ENCODE measurements around the gene TIMELESS.
"Not testable (repeated sequence)": the region's sequence is repeated elsewhere in the genome, so short reads cannot be mapped to it uniquely, and the experiment has no call there.

TIMELESS gene

DNA sequence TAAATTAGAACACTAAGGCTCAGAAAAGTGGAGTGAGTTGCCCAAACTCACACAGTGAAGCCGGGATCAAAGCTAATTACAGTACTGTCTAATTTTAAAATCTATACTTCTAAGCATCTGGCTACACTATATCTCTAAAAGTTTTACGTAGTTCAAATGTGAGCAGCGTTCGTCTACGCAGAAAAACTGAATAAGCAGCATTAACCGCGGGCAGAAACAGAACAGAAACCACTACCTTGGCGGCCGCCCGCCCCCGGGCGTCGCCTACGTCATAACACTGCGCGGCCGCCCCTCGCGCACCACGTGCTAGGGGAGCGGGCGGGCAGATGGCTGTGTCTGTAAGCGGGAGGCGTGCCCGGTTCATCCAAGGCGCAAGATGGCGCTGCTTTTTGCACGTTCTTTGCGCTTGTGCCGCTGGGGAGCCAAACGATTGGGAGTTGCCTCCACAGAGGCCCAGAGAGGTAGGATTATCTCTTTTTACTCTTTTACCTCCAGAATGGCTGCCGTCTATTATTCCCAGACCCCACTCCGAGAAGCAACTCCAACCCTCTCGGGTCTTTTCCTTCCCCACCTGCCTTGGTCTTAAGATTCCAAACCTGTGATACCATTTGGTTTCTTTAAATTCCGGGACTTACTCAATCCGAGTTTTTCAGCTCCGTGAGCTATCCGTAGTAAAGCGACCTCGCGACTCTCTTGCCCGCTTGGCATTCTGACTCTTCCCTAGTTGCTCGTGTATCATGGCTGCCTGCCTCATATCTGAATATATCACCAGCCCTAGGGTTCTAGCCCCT is 19.2 kb upstream of the TIMELESS start, which contains the start of gene SPRYD4:
Gene SPRYD4, plus strand, starts transcription at position 363 of the 791 bp plus-strand sequence. Its CDS starts 14 bp downstream, at position 377.
- DNase-seq: peak; percentile 93

DNA sequence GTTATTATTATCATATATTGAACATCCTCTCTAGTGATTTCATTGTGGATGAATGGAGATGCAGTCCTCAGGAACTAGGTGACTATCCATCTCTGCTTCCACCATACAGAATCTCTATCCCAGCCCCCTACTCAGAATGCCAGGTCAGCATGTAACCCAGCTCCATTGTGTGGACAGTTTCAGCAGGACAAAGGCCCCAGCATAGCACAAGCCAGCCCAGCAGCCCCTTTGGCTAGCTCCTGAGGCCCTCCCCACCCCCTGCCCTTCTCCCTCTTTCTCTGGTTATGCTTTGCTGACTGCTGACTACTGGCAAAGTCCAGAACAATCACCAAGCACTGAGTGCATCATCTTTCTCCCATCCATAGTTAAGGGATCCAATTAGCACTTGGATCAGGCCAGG is 13.3 kb upstream of the TIMELESS start:
- DNase-seq: no peak

DNA sequence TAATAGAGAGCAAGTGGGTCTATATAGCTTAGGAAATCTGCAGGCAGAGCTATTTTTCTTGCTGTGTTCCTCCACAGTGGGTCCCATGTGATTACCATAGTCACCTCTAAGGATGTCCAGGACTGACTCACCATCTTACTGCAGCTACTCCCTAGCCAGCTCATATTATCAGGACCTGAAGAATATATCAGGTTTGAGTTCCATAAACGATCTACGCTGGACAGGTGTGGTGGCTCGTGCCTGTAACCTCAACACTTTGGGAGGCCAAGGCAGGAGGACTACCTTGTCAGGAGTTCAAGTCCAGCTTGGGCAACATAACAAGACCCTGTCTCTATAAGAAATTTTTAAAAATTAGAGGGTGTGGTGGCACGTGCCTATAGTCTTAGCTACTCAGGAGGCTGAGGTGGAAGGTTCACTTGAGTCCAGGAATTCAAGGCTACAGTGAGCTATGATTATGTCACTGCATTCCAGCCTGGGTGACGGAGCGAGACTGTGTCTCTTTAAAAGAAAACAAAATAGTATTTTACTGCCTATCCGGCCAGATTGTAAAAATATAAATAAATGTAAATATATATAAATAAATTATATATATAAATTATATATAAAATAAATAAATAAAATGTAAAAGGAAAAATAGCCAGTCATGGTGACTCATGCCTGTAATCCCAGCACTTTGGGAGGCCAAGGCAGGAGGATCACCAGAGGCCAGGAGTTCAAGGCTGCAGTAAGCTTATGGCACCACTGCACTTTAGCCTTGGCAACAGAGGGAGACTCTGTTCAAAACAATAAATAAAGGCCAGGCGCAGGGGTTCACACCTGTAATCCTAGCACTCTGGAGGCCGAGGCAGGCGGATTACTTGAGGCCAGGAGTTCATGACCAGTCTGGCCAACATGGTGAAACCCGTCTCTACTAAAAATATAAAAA is 12.3 kb upstream of the TIMELESS start:
- no peak for DNase-seq

DNA sequence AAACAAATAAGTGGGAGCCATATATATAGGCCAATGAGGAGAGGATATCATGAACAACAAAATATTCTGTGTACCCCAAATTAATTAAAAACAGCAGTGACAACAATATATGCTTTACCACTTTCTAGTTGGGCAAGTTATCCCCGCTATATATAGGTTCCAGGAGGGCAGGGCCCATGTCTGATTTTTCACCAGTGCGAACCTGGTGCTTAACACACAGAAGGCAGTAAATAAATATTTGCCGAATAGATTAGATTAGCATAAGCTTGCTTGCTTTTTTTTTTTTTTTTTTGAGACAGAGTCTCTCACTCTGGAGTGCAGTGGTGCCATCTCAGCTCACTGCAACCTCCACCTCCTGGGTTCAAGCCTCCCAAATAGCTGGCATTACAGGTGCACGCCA is 8.6 kb upstream of the TIMELESS start:
- DNase-seq: no peak

DNA sequence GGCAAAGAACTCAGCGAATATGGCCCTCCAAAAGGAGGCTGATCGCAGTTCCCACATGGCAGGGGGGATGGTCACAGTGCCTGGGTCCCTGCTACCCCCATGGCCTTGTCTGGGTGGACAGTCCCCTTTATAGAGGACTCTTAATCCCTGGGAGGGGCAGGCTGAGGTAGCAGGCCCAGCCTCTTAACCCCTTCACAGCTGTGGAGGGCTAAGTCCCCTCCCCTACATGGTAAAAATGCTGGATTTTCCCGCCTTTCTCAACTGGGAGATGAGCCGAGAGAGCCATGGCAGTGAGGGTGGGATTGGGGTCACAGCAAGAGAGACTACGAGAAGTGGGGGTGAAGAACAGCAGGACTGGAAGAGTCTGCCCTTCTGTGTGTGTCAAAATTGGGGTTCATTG is 5.3 kb upstream of the TIMELESS start, which contains the start of gene MIP:
Gene MIP, minus strand, starts transcription at position 101 of the 400 bp plus-strand sequence. Its CDS starts 44 bp downstream, at position 57.
- DNase-seq: no peak

DNA sequence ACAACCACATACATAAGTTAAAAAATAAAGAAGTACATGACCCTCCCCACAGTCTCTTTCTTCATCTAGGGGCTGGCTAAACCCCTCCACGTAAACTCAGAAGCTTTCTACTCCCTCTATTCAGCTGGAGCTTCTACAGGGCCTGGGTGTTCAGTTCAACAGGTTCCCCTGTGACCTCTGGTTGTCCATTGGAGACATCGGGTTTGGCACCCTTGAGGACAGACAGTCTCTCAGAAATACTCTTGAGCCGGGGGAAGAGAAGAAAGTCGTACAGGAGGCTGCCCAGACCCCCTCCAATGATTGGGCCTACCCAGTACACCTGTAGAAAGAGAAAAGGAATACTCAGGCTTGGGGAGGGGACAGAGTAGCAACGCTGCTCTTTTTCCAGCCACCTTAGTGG is 1.9 kb upstream of the TIMELESS start:
- DNase-seq: no peak

DNA sequence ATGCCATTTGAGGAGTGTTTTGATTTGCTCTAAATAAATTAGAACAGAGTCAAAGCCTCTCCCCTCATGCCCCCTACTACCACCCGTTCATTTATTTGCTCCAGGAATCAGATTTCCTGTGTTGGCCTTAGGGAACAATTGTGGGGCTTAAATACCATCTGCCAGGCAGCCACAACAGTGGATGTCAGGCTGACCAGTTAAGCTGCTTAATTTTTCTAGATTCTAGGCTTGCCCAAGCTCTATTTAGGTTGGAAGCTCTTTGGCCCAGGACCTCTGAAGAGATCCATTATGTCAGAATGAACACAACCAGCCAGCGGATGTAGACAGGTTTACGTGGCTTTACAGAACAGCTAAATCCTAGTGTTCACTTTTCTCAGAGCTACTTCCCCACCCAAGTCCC is 1.0 kb upstream of the TIMELESS start:
- no peak for DNase-seq

DNA sequence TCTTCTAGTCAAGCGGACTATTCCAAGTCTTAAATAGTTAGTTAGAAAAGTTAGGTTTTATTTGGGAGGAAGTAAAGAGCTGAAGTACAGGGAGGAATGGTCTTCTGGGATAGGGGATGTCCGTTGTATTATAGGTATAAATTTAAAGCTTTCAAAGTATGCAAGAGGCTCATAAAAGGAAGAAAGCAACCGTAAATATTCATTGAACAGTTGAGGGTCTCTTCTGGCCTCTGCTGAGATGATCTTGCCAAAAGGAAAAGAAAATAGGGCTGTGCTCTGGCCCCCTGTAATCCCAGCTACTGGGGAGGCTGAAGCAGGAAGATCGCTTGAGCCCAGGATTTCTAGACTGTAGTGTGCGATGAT is 377 bp upstream of the TIMELESS start:
- no peak for DNase-seq

DNA sequence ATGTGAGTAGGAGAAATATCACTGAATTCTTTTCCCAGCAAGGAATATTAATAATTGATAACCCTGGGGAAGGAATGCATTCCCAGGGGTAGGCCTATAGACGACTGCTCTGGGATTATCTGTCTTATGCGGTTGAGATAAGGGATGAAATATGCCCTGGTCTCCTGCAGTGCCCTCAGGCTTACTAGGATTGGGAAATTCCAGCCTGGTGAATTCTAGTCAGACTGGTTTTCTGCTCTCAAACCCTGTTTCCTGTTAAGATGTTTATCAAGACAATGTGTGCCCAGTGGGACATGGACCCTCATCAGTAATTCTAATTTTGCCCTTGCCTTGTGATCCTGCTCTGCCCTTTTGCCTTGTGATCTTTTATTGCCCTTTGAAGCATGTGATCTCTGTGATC is 6.0 kb downstream of the TIMELESS start:
- not testable (repeated sequence) for DNase-seq

DNA sequence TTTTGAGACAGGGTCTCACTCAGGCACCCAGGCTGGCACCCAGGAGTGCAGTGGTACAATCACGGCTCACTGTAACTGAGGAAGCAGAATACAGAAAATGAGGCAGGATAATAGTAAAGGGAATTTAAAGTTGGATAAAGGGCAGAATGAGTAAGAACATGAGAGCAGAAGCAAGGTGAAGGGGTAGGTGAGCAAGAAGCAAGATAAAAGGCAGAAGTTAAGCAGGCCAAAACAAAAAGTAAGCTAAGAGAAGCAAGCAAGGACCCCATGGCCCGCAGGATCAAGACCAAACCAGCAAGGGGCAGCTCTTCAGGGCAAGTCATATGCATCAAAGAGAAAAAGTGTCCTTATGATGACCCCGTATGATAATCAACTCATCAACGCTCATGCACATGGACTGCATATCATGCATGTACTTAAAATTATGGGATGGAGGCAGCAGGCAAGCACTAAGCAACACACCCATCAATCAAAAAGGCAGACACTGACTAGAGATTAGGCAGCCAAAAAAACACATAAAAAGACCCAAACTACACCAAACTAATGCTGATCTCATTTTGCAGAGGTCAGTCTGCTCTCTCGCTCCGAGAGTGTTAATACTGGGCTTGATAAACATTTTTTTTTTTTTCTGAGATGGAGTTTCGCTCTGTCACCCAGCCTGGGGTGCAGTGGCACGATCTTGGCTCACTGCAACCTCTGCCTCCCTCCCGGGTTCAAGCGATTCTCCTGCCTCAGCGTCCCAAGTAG is 11.6 kb downstream of the TIMELESS start:
- DNase-seq: no peak

DNA sequence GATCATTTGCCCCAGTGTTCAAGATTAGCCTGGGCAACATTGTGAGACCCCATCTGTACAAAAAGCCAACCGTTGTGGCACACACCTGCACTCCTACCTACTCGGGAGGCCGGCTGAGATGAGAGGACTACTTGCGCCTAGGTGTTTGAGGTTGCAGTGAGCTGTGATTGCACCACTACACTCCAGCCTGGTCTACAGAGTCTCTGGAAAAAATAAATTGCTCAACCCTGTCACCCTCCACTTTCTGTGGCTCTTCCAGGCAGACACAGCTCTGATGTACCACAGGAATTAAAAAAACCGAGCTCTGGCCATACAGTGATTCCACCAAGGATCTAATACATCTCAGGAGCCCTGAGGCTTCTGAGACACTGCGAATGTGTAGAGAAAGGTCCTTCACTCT is 14.4 kb downstream of the TIMELESS start:
- DNase-seq: no peak

DNA sequence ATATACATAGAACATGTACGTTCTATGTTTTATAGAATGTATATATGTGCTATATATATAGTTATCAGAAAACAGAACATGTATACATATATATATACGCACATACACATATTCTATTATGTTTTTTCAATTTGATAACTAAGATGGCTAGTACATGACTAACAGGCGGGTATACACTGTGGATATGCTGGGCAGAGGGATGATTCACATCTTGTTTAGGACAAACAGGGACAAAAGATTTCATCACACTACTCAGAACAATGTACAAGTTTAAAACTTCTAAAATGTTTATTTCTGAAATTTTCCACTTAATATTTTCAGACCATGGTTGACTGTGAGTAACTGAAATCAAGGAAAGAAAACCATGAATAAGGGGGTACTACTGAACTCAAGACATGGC is 17.4 kb downstream of the TIMELESS start:
- DNase-seq: no peak

DNA sequence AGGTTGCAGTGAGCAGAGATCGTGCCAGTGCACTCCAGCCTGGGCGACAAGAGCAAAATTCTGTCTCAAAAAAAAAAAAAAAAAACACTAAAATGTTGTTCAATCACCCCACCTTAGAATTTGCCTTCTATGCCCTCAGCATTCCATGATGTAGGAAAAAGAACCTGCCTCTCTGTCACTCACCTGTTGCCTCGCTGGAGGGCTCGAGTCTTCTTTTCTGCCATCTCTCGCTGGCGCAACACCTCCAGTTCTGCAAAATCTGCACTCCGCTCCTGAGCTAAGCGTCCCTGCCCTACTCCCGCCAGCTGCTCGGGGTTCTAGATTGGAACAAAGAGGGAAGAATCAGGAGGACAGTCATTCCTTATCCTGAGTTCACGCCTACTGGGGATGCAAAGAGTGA is 17.9 kb downstream of the TIMELESS start:
- DNase-seq: no peak

DNA sequence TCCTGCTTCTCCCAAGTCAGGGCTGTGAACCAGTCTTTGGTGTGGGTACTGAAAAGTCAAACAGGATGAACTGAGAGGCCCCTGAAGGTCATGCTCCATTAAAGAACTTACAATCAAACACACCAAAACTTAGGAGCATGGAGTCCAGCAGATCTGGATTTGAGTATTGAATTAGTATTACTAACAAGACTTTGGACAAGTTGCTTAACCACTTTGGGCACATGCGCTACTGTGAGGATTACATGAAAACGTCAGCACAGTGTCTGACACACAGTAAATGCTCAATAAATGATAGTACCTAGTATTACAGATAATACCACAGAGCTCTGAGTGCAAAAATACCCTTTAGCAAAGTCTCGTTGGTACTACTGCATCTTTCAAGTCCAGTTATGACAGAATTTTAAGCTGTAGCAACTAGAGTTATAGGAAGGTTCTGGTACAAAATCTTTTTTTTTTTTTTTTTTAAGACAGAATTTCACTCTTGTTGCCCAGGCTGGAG is 23.2 kb downstream of the TIMELESS start:
- DNase-seq: no peak

DNA sequence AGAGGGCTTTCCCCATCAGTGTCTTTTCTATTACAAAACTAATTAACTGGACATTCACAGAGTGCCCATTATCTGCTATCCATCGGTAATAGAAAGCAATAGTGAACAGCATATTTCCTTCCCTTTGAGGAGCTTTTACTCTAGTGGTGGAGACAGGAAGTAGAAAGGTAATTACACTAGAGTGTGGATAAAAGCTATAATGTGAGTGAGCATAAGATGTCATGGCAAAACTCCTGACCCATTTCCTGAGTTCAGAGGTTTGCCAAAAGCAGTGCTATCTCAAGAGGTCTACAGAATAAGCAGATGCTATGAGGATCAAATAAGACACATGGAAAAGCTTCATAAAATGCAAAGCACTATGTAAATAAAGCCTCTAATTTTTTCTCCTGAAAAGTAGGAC is 24.0 kb downstream of the TIMELESS start:
- DNase-seq: no peak

DNA sequence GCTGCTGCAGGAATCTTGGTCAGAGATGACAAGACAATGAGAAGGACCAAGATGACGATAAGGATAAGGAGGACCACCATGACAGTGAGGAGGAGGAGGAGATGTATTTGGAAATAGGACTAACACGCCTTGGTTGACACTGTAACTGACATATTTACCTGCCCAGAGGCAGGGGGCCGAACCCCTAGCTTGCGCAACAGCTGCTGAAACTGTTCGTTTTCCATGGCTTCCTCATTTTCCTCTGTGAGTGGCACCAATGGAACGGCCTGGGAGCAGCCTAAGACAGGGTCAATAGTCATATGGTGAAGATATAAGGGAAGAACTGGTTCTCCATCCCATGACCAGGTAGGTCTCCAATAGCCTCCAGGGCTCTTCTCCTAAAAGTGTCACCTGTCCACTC is 28.8 kb downstream of the TIMELESS start:
- DNase-seq: no peak

DNA sequence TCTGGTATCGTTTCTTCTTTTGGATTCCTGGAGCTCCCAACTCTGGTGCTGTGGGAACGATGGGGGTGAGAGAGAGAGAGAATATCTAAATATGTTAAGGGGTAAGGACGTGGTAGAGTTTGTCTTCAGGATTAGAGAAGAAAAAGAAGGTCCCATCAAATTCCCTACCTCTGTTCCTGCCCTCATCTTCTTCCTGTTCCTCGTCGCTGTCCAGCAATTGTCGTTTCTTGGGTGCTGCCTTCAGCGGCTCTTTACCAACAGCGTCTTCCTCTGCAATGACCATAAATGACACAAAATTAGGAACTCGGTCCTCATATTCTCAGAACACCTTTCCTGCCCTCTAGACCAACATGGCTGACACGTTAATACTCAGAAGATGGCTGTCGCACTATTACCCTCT is 31.5 kb downstream of the TIMELESS start:
- no peak for DNase-seq

DNA sequence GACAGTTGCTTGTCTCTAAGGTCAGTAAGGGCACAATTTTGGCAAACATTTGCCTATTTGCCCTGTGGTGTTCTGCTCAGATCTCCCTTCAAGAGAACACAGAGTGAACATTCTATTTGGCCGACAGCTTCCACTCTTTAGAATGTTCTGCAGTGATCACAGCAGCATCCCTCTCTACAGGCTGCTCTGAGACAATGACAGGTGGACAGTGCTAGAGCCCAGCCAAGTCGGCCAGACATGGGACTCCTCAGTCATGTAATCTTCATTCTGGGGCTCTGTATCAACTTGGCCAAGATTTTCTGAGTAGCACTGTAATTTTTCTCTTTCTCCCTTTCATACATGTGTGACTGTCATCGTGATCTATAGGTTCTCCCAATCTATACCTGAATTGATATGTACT is 34.8 kb downstream of the TIMELESS start:
- DNase-seq: no peak

DNA sequence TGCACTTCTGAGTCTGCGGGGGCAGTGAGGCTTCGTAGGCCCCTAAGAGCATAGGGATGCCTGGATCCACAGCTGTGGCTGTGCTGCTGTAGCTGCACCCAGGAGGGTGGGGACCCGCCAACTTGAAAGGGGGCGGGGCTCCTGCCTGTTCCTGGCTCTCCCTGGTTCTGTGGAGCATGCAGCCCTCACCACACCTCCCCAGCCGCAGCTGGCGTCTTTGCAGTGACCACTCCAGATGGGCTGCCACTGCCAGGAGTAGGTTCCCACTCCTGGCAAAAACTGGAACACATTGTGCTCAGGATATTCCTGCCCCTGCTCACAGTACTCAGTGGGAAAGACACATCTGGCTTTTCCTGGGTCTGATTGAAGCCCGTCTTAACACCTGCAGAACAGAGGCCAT is 35.8 kb downstream of the TIMELESS start:
- no peak for DNase-seq

DNA sequence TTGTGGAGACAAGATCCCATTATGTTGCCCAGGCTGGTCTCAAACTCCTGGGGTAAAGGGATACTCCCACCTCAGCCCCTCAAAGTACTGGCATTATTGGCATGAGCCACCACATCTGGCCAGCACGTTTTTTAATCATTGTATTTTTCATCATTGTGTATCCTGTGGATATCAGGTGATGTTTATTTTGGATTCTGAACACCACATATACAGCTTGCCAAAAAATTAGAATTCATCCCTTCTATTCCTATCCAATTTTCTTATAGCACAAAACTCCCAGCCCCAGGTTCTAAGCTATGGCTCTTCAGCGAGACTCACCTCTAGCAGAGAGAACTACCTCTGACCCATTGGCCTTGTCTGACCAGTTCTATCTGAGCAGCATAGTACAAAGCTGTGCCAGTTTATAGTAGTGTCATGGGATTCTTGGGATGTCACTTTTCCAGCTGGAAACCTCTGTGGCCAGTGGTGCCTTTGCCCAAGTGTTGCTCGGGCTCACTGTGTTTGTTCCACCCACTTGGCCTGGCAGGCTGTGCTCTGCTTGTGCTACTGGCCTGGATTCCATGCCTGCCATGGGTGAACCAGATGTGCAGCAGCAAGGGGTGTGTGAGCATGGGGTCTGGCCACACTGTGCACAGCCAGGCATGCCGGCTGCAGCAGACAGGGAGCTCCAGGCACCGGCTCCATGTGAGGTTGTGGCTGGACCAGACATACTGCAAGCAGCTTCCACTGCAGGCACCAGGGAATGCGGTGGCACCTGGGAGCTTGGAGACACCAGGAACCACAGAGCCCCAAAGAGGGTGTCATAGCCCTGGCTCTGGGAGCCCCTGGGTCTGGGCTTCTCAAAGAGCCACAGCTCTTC is 37.2 kb downstream of the TIMELESS start:
- no peak for DNase-seq

DNA sequence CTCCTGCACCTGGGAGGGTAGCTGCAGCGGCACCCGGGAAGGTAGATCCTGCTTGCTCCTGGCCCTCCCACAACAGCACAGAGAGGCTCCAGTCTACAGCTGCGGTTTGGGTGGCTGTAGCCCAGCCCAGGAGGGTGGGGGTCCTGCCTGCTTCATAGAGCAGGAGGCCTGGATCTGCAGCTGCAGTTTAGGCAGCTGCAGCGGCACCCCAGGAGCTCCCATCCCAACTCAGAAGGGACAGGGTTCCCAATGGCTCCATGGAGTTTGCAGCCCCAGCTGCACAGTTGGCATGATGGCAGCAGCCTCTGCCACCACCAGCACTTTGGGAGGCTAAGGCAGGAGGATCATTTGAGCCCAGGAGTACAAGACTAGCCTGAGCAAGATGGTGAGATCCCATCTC is 38.5 kb downstream of the TIMELESS start:
- no peak for DNase-seq

DNA sequence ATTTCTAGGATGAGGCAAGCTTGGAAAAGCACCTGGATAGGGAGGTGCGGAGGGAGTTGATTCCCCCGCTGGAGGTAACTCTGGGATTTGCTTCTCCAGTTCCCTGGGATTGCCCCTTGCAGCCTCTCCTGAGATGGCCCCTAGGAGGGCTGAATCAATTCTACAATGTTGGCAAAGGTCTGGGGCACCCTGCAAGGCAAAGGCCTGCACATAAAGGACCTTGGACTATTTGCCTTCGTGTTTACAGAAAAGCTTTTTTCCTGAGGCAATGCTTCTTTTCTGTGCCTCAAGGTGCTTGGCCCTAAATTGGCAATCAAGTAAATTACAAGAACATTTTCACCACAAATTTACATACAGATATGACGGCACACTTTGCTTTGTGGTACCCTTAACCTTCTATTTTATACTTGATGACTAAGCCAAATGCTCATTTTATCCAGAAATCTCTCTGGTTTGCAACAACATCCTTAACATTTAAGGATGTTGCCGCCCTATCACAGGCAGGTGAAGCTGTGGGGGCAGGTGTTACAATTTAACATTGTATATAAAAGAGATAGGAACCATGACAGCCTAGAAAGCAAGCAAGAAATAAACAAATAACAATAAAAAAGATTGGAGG is 40.3 kb downstream of the TIMELESS start:
- DNase-seq: no peak
